GM06990 (cell line): ENCODE data around the gene NUDC.

ENCODE experiments used
- DNase-seq: peaks from one replicate; pipeline ENCODE4 v3.0.0-alpha.2; 2011; ENCODE audit not compliant: insufficient read length; ENCODE audit errors: extremely low read depth
- H3K27me3 ChIP-seq: replicated peaks from 2 replicates; pipeline ENCODE4 v1.6.0; 2011; ENCODE audit warnings: low read length; ENCODE audit not compliant: control insufficient read depth, insufficient read depth
- H3K36me3 ChIP-seq: 2 replicates; pipeline ENCODE4 v1.5.1; 2011; ENCODE audit warnings: low read length; ENCODE audit not compliant: control insufficient read depth, insufficient read depth
- H3K4me3 ChIP-seq: replicated peaks from 2 replicates; pipeline ENCODE4 v1.5.1; 2011; ENCODE audit warnings: low read depth, mild to moderate bottlenecking, control low read depth, low read length
- CTCF ChIP-seq: IDR thresholded peaks from 2 replicates; pipeline ENCODE4 v1.5.1; 2011; ENCODE audit warnings: low read length, control low read depth, mild to moderate bottlenecking, inconsistent platforms; ENCODE audit not compliant: insufficient read depth, poor library complexity, severe bottlenecking

The NUDC gene

GRCh38 chr1:26972821-26973220, 51.3 kb downstream of the NUDC start:
- no peak for TF ChIP-seq CTCF
- DNase-seq = no peak
- Histone ChIP-seq H3K4me3 (no peak overlapping the region), H3K27me3 (peaks cover 3% of the 10 kb centered on the region), H3K36me3 (no peaks in the 10 kb centered on the region)

- H3K4me3 ChIP-seq = no peak overlapping the region
- H3K27me3 ChIP-seq = peaks cover 1% of the 10 kb centered on the region; the same call in 1 of the 2 replicates
These were observed 55.3 kb downstream of the NUDC start for GRCh38 chr1:26976621-26977510.

GRCh38 chr1:26978901-26979300, 57.4 kb downstream of the NUDC start:
- H3K36me3 ChIP-seq = no peaks in the 10 kb centered on the region
- no peak overlapping the region for H3K4me3 ChIP-seq
- DNase-seq = no peak
- no peak for TF ChIP-seq CTCF
- no peaks in the 10 kb centered on the region for H3K27me3 ChIP-seq

More at GRCh38 chr1:26976621-26977510, 55.3 kb downstream of the NUDC start:
- H3K36me3 ChIP-seq = no peaks in the 10 kb centered on the region
- DNase-seq = no peak
- no peak for TF ChIP-seq CTCF

- no peak for TF ChIP-seq CTCF
- Histone ChIP-seq H3K36me3 (no peaks in the 10 kb centered on the region), H3K27me3 (no peaks in the 10 kb centered on the region), H3K4me3 (no peak overlapping the region)
- DNase-seq = no peak
These were observed 59.8 kb downstream of the NUDC start for GRCh38 chr1:26981146-26981846.

- no peaks in the 10 kb centered on the region for H3K36me3 ChIP-seq
- no peaks in the 10 kb centered on the region; the same call in 1 of the 2 replicates for H3K27me3 ChIP-seq
- no peak for DNase-seq
- H3K4me3 ChIP-seq = no peak overlapping the region
- TF ChIP-seq CTCF = no peak
These were observed 62.3 kb downstream of the NUDC start for GRCh38 chr1:26983863-26984262.
